ENCODE measurements around the gene MACROD1. TPM values are rescaled to one million over a fixed set of nuclear protein-coding genes. Genes with fewer than 3 reads are reported as not detected.
"Not testable (repeated sequence)": the region's sequence is repeated elsewhere in the genome, so short reads cannot be mapped to it uniquely, and the experiment has no call there.

Gene MACROD1
- total and polyA plus RNA-seq, 12 donors, result 77.6 to 497 (median 115) TPM

DNA sequence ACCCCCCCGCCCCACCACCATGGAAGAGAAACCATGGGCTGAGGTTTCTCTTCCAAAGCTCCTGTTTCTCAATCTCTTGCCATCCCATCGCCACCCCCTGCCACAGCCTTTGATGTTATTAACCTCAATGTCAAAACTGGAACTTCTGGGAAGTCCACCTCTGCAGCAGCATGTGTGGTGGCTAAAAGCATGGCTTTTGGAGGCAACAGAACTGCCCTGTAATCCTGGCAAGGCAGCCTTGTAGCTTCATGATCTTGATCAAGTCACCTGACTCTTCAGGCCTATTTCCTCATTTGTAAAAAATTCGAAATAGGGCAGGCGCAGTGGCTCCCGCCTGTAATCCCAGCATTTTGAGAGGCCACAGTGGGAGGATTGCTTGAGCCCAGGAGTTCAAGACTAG lies 195.0 kb downstream of the MACROD1 start:
- no peaks in the 10 kb centered on the region for H3K9me3 ChIP-seq
- ATAC-seq (no peak), DNase-seq (no peak)
- 73 to 81% methylated on average over 5 of the region's 5 CpGs for WGBS, 2 donors
- intact Hi-C loops (cut with DNase I), result no loop called here
- TF ChIP-seq, protein P1, sequence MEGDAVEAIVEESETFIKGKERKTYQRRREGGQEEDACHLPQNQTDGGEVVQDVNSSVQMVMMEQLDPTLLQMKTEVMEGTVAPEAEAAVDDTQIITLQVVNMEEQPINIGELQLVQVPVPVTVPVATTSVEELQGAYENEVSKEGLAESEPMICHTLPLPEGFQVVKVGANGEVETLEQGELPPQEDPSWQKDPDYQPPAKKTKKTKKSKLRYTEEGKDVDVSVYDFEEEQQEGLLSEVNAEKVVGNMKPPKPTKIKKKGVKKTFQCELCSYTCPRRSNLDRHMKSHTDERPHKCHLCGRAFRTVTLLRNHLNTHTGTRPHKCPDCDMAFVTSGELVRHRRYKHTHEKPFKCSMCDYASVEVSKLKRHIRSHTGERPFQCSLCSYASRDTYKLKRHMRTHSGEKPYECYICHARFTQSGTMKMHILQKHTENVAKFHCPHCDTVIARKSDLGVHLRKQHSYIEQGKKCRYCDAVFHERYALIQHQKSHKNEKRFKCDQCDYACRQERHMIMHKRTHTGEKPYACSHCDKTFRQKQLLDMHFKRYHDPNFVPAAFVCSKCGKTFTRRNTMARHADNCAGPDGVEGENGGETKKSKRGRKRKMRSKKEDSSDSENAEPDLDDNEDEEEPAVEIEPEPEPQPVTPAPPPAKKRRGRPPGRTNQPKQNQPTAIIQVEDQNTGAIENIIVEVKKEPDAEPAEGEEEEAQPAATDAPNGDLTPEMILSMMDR (IDR thresholded peaks at IDR 0.05), result no peak
- no peak overlapping the region for H3K4me3 ChIP-seq
- no peaks in the 10 kb centered on the region for H3K27me3 ChIP-seq
- H3K4me1 ChIP-seq, result peaks cover 3 to 12% (median 9%) of the 10 kb centered on the region in 9 donors
- H3K27ac ChIP-seq, result no peak overlapping the region
- peaks cover 0 to under 1% (median 0%) of the 10 kb centered on the region in 9 donors for H3K36me3 ChIP-seq

- DNase-seq (no peak), ATAC-seq (no peak)
- Histone ChIP-seq H3K36me3 (no peaks in the 10 kb centered on the region), H3K4me3 (no peak overlapping the region), H3K4me1 (peaks cover 0 to 3% (median 0%) of the 10 kb centered on the region in 9 donors), H3K9me3 (no peaks in the 10 kb centered on the region), H3K27ac (no peak overlapping the region), H3K27me3 (no peaks in the 10 kb centered on the region)
- TF ChIP-seq, protein P1 (IDR thresholded peaks at IDR 0.05), result no peak
- 83 to 84% methylated on average over 2 of the region's 2 CpGs for WGBS, 2 donors
- intact Hi-C loops (cut with DNase I), result no loop called here
These were observed 196.5 kb downstream of the MACROD1 start for GRCh38 chr11:63969461-63969860.

DNA sequence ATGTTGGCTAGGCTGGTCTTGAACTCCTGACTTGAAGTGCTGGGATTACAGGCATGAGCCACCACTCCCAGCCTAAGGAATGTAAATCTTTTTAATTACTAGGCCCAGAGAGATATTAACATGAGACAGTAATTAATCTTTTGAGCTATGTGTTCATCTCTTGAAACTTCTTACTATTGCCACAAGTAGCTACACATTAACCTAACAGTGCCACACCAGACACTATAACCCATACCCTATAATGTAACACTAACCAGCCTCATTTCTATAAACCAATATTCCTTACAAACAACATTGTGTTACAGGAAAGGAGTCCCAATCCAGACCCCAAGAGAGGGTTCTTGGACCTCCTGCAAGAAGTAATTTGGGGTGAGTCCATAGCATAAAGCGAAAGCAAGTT lies 199.5 kb downstream of the MACROD1 start:
- no peak overlapping the region for H3K27ac ChIP-seq
- H3K27me3 ChIP-seq, result no peaks in the 10 kb centered on the region
- WGBS, 2 donors, result 97 to 98% methylated on average over 1 of the region's 1 CpG
- H3K9me3 ChIP-seq, result no peaks in the 10 kb centered on the region
- no peaks in the 10 kb centered on the region for H3K36me3 ChIP-seq
- no peak for ATAC-seq
- TF ChIP-seq, protein P1 (IDR thresholded peaks at IDR 0.05), result no peak
- no peaks in the 10 kb centered on the region for H3K4me1 ChIP-seq
- H3K4me3 ChIP-seq, result no peak overlapping the region
- no peak for DNase-seq
- intact Hi-C loops (cut with DNase I), result no loop called here

DNA sequence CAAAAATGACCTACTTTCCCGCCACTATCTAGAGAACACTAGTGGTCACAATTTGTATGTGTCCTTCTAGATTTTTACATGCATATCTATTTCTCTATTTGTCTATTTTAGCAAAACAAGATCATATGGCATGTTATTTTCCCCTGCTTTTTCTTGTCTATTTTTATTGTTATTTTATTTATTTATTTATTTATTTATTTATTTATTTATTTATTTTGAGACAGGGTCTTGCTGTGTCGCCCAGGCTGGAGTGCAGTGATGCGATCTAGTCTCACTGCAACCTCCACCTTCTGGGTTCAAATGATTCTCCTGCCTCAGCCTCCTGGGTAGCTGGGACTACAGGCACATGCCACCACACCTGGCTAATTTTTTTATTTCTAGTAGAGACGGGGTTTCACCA lies 202.0 kb downstream of the MACROD1 start:
- WGBS, 2 donors, result 92 to 98% methylated on average over 4 of the region's 4 CpGs
- DNase-seq, H3K36me3 ChIP-seq, H3K27ac ChIP-seq, H3K27me3 ChIP-seq, ATAC-seq, H3K9me3 ChIP-seq, H3K4me3 ChIP-seq, H3K4me1 ChIP-seq: not testable (repeated sequence)
- intact Hi-C loops (cut with DNase I), result loop anchor here in 1 of 10 donors (5.0 kb wide), 1 partner anchor 137 kb away; no protein-coding TSS in a partner anchor

DNA sequence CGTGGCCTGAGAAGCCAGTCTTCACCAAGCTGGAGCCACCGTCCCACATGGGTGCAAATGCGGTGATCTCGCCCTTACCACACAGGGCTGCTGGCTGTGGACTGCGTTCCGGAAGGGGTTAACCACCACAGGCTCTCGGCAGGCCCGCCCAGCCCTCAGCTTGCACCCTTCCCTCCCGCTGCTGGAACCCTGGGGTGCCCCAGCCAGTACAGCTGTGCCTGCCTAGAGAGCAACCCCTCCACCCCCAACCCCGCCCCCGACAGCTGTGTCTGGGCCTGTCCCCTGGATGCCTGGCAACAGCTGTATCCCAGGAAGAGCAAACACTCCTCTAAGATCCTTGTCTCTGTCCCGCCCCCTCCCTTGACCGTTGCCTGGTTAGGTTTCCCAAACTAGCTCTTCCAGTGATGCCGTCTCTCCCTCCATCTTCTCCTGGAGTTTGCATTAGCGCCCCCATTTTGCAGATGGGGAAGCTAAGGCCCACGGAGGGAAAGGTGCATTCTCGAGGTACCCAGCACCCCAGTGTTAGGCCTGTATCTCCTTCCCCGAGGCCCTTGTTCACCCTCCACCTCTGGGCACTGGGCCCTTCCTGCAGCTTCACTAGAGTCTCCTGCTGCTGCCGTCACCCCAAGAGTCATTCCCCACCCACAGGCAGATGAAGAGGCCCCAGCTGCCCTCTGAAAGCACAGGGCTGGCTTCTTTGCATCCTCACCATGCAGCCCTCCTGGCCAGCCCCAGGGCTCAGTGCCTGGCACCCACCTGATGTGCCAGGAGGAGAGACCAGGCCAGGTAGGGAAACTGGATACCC lies 204.1 kb downstream of the MACROD1 start:
- 45 to 50% methylated on average over 18 to 19 of the region's 19 CpGs for WGBS, 2 donors
- no peak overlapping the region for H3K27ac ChIP-seq
- peaks cover 0 to 1% (median 0%) of the 10 kb centered on the region in 9 donors for H3K36me3 ChIP-seq
- no peak overlapping the region for H3K4me3 ChIP-seq
- TF ChIP-seq, protein P1 (IDR thresholded peaks at IDR 0.05), result no peak
- H3K9me3 ChIP-seq, result no peaks in the 10 kb centered on the region
- ATAC-seq, result peak; percentile 15 to 64 (median 36)
- H3K27me3 ChIP-seq, result no peaks in the 10 kb centered on the region
- H3K4me1 ChIP-seq, result peaks cover 0 to 7% (median 0%) of the 10 kb centered on the region in 9 donors
- DNase-seq, result no peak
- intact Hi-C loops (cut with DNase I), result loop anchor here in 1 of 10 donors (5.0 kb wide), 1 partner anchor 135 kb away; no protein-coding TSS in a partner anchor
